Testis (tissue), 2 donors: ENCODE results near the gene CALML4.

Experiments
- POLR2A ChIP-seq: fragments of 450-650 bp; IDR thresholded peaks from one replicate; pipeline ENCODE4 v1.6.1; 2017; ENCODE audit warnings: antibody characterized with exemption, mild to moderate bottlenecking, moderate library complexity
- TF ChIP-seq, protein P1 (sequence below), 3 experiments: fragments of 450-650 bp in 2 of 3; fragments of 200-600 bp in 1 of 3; sonication (generic) in 1 of 3; IDR thresholded peaks; one replicate each; pipeline ENCODE4 v1.5.1; 2016 to 2019; ENCODE audit warnings: antibody characterized with exemption in 3 of 3, mild to moderate bottlenecking in 2 of 3, moderate library complexity in 1 of 3

DNA sequence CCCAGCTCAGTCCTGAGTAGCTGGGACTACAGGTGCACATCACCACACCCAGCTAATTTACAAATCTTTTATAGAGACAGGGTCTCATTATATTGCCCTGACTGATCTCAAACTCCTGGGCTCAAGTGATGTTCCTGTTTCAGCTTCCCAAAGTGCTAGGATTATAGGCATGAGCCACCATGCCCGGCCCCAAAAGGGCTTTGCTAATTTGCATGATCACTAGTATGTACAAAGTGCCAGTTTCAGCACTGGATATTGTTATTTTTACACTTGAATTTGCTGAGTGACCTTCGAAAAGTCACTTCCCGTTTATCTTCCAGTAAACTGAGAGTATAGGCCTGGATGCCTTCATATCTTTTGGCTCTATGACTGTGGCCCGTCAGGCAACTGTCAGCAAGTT lies 12.2 kb upstream of the CALML4 start:
- no peak for TF ChIP-seq POLR2A
- TF ChIP-seq, protein P1, sequence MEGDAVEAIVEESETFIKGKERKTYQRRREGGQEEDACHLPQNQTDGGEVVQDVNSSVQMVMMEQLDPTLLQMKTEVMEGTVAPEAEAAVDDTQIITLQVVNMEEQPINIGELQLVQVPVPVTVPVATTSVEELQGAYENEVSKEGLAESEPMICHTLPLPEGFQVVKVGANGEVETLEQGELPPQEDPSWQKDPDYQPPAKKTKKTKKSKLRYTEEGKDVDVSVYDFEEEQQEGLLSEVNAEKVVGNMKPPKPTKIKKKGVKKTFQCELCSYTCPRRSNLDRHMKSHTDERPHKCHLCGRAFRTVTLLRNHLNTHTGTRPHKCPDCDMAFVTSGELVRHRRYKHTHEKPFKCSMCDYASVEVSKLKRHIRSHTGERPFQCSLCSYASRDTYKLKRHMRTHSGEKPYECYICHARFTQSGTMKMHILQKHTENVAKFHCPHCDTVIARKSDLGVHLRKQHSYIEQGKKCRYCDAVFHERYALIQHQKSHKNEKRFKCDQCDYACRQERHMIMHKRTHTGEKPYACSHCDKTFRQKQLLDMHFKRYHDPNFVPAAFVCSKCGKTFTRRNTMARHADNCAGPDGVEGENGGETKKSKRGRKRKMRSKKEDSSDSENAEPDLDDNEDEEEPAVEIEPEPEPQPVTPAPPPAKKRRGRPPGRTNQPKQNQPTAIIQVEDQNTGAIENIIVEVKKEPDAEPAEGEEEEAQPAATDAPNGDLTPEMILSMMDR (IDR thresholded peaks at IDR 0.05): no peak
